ENCODE data around the gene RAI14.

RAI14 gene

DNA sequence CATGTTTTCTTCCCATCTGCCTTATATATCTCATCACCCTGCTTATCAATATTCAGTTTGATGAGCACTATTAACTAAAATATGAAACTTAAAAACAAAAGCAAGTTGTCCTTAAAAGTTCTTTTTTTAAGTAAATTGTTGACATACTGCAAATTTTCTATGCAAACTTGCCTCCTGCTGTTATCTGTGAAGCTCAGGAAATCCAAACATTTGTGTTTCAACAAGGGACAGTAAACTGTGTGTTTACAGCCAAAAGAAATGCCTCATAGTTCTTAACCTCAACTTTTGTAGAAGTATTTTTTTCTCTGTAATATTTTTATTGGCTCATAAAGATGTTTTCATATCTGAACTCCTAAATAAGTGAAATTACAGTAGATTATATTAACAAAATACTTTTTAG is 175.2 kb downstream of the RAI14 start:
- intact Hi-C loops (cut with DNase I) = no loop called here
- no peak for DNase-seq

DNA sequence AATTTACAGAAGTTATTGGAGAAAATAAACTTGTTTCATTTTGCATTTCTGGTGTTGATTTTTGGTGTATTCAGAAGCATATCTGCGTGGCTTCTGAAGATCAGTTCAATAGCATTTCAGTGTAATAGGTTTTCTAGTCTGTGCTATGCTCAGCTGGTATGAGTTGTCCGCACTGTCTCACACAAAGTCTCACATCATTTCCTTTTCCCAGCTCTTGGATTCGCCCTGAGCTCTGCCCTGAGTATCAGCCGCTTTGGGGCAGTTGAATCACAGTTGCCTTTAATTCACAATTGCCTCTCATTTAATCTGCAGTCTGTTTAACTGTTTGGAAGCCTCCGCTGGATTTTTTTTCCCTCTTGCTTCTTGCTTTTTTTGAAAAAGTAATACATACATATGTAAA is 176.4 kb downstream of the RAI14 start:
- no peak for DNase-seq
- intact Hi-C loops (cut with DNase I) = no loop called here

DNA sequence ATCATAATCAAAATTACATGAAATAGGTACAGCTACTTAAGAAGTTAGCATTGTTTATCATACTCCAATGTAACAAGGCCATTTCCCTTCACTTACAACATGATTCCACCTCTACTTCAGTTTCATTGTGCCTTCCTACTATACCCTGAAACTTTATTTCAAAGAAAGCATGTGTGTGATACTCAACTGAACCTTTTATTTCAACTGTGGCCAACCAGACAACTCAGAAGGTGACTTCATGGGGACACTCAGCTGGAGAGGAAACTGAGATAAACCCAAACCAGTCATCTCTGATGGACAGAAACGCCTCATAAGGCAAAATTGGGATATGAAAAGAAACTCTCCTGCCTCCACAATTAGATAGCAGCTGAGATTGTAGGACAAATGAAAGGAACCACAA is 177.0 kb downstream of the RAI14 start:
- DNase-seq = no peak
- intact Hi-C loops (cut with DNase I) = no loop called here

DNA sequence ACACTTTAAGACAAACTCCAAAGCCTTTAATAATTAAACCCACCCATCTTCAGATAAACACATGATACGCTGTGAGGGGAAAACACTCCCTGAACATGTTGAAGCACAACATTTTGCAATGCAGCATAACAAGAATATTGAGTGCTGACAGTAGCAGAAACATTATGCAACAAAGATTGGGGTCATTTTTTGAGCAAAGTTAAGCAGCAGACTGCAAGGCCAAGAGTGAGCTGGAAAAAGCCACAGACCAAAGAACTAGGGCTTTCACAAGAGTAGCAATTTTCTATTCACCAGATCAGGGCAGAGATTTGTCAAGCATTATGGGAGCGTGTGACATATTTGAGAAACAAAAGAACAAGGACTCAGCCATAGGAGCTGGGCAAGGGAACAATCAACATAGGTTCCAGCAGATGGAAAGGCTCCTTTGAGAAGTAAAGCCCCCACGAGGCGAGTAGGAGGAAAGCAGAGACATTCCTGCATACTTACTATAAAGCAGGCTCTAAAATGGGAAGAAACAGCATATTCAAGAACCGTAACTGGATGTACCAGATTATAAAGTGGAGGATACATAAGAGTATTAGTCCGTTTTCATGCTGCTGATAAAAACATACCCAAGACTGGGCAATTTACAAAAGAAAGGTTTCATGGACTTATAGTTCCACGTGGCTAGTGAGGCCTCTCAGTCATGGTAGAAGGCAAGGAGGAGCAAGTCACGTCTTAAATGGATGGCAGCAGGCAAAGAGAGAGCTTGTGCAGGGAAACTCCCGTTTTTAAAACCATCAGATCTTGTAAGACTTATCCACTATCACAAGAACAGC is 178.1 kb downstream of the RAI14 start:
- intact Hi-C loops (cut with DNase I) = no loop called here
- no peak for DNase-seq

DNA sequence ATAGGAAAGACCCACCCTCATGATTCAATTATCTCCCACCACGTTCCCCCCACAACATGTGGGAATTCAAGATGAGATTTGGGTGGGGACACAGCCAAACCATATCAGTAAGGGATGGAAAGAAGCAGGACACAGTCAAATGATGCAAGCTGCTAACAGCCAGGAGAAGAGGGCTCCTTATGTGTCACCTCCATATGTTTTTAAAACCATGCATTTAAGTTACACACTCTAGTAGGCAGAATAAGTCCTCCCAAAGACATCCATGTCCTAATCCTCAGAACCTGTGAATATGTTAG is 178.6 kb downstream of the RAI14 start:
- intact Hi-C loops (cut with DNase I) = no loop called here
- no peak for DNase-seq

DNA sequence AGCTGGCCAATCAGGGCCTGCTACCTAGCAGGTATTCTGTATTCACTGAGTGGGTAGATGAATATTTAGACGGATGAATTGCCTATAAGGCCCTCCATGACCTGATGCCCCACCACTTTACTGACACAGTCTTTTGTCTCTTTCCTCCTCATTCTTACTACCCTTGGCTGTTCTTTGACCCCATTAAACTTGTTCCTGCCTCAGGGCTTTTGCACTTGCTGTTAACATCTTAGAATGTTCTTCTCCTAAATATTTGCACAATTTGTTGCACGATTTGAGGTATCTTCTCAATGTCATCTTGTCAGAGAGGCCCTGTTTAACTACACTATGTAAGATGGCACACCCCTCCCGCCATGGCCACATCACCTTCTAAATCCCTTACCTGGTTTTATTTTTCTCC is 179.5 kb downstream of the RAI14 start:
- intact Hi-C loops (cut with DNase I) = no loop called here
- no peak for DNase-seq

DNA sequence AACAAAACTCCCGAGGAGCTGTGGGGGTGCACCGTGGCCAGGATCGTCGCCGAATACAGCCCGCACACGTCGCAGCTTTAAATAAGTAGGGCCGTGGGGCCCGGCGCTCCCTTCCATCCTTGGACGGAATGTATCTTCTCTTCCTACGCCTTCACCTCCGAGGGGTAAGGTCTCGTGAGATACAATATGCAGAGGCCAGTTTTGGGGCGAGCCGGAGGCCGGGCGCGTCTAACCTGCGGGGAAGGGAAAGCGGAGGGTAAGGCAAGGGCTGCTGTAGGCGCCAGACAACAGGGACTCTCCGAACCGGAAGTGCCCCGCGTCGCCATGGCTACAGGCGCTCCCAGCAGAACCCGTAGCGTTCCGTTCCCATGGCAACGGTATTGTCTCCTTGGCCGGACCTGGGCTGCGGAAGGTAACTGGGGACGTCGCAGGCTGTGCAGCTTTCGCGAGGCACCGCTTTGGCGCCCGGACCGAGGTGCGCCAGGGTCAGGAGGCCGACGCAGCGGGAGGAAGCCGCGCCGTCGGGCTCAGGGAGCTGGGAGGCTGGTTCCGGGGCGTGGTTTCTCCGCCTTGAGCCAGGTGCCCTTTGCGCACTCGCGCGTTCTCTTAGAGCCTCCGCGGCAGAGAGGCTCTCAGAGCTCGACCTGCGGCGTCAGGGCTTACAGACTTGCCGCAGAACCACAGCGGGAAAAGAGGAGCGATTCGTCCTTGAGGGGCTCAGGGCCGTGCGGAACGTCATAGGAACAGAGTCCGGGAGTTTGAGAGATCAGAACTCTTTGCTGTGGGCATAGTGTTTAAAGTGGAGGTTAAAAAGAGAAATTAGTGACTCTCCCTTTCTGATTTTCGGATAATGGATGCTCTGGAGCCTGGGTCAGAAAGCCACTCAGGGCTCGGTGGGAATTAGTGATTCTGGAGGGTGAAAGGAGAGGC is 182.9 kb downstream of the RAI14 start, which contains the start of gene TTC23L:
TTC23L (plus strand) TSS at position 380 of the 930 bp plus-strand sequence. CDS start 1,508 bp downstream, outside the sequence.
- intact Hi-C loops (cut with DNase I) = no loop called here
- DNase-seq = peak; percentile 80 to 95 (median 90)

DNA sequence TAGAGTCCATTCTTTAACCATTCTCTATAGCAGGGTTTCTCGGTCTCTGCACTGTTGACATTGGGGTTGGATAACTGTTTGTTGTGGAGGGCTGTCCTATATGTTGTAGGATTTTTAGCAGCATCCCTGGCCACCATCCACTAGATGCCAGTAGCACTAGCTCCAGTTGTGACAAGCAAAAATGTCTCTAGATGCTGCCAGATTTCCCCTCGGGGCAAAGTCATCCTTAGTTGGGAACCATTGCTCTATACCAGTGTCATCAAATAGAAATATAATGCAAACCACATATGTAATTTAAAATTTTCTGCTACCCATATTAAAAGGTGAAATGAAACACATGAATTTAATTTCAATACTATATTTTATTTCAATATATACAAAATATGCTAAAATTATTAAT is 185.7 kb downstream of the RAI14 start:
- no peak for DNase-seq
- intact Hi-C loops (cut with DNase I) = no loop called here

DNA sequence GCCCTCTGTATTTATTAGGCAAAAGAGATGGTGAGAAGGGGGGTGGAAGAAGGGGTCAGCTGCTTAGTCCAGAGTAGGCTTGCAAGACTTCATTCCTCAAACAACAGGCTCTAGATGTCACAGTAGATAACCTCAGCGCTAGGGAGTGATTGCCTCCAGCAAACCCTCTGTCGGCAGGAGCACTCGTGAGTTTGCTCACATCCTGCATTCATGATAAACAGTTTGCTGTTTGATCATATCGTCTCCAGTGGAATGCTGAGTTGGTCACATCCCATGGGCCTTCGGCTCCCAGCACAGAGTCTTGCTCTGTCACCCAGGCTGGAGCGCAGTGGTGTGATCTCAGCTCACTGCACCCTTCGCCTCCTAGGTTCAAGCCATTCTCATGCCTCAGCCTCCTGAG is 186.4 kb downstream of the RAI14 start:
- no peak for DNase-seq

DNA sequence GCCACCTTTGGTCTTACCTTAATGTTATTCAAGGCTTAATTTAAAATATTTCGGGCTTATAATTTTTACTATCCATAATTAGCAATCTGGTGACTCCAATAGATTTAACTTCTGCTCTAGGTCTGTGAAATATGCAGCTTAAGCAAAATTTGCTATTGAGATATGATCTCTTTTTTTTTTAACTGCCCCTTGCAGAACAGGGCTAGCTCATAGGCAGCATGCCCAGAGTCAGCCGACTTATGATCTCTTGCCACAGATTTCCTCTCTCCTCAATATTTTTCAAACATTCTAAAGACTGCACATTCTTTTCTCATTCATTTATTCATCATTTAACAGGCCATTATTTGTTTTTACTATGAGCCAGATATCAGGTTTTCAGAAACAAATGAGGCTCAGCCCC is 187.4 kb downstream of the RAI14 start:
- DNase-seq = no peak
- intact Hi-C loops (cut with DNase I) = no loop called here

More for the DNA sequence above, 186.4 kb downstream of the RAI14 start:
- intact Hi-C loops (cut with DNase I) = no loop called here

DNA sequence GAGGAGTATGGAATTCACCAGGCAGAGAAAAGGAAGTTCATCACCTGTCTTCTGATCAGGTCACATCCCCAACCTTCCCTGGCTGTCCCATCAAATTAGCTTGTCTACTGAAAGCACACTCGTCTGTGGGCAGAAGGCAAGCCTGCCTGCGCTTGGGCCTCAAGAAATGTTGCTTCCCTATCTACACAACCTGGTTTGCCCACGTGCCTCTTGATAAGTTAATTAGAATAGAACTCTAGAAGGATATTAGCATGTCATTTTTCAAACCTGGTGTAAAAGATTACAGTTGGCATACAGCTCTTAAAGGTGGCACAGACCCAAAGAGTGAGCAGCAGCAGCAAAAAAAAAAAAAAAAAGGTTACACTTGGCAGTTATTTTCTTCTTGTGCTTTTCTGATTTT is 188.0 kb downstream of the RAI14 start:
- intact Hi-C loops (cut with DNase I) = no loop called here
- no peak for DNase-seq

DNA sequence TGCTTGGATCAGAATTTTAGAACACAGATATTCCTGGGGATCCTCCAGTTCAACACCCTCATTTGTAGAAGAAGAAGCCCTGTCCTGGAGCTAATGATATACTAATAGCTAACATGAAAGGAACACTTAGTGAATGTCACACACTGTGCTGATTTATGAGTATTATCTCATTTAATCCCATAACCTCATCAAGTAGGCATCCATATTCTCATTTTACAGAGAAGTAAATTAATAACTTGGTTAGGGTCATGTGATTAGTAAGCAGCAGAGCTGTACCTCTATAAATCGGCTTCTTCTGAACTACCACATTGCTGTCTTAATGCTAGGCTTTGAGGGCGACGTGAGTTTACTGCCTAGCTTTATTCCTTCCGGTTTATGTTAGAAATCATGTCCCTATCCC is 188.9 kb downstream of the RAI14 start:
- intact Hi-C loops (cut with DNase I) = no loop called here
- DNase-seq = no peak

DNA sequence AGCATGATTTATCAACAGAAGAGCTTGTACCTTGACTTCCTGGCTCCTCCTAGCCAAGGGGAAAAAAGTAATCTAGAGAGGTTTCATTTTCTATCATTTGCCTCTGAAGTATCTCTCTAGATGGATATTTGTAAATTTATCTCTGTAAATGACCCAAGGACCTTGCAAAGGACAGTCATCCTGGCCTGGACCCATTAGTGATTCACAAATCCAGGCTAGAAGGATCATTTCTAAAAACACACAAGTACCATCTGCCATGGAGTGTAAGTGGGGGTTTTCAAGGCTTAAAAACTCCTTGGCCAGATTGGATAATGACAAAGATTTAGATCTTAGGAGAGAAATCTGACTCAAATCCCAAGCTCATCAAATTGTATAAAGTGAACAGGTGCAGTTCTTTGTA is 190.9 kb downstream of the RAI14 start:
- intact Hi-C loops (cut with DNase I) = no loop called here
- no peak for DNase-seq

DNA sequence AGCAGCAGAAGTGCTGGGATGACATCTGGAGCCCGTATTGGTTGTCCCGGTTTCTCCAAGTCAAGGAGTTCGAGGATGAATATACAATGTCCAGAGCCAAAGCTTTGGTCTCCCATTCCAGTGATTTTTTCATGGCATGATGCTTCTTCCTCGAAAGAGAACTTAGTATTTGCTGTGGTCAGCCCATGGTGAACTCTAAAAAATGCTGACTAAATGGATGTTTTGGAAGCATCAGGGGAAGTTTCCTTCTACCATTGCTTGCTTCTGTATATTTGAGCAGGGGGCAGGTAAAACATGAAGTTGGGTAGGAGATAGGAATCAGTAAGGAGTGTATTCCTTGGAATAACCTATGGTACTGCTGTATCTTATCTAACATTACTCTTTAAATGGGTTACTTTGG is 191.4 kb downstream of the RAI14 start:
- intact Hi-C loops (cut with DNase I) = no loop called here

DNA sequence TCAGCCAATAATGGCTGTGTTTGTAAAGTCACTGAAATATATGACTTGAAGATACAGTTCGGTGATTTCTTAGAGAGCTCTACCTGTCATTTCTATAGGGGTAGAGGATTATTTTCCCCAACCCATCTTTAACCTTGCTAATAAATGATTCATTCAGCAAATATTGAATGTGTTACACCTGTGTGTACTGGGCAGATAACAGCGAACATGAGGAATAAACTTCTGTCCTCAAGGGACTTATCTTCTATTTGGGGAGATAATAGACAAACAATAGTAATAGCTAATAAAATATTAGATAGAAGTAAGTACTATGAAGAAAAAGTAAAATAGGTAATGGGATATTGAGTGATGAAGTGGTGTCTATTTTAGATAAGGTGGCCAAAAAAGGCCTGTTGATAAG is 192.1 kb downstream of the RAI14 start:
- no peak for DNase-seq
- intact Hi-C loops (cut with DNase I) = no loop called here

More for the DNA sequence above, 191.4 kb downstream of the RAI14 start:
- DNase-seq = no peak

DNA sequence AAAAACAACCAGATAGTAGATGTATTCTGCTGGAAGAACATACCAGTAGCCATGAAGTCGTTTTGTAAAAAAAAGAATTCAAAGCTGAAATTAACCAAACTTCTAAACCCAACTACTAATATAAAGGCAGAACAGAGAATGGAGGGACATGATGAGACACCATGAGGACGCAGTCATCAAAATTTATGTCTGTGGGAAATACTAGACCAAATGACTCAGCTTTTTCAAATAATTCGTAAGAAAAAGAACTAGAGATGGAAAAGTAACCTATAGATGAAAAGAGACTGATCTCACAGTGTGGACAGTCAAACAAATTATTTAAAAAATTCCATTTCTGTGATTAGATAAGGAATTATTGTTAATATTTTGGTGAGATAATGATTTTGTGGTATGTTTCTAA is 193.1 kb downstream of the RAI14 start:
- intact Hi-C loops (cut with DNase I) = no loop called here
- no peak for DNase-seq

DNA sequence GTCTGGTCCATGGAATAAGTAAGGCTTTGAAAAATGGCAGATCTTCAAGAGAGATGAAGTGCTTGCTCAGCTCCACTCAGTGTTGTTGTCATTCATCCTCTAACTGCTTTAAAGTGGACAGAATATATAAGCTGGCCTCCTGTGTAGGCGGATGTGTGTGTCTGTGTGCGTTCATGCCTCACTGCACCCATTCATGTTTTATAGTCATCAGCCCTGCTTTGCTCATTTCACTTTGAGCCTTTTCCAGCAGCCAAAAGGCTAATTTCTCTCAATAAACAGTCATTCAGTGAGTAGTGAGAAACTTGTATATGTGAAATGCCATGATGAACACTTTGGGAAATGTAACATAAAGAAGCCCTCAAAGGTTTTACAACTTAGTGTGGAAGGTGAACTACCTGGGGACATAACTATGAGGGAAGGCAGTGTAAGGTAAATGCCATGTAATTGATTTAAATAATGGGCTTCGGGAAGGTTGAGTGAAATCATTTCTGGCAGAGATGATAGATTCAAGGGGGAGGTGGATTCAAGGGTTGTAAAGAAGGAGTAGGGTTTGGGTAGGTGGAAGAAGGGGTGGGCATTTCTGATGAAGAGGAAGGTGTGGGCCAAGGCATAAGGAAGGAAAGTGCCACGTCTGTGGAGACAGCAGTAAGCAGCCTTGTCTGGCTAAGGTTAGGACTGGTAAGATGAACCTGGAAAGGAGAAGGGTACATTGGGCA is 198.5 kb downstream of the RAI14 start:
- intact Hi-C loops (cut with DNase I) = no loop called here
- no peak for DNase-seq

DNA sequence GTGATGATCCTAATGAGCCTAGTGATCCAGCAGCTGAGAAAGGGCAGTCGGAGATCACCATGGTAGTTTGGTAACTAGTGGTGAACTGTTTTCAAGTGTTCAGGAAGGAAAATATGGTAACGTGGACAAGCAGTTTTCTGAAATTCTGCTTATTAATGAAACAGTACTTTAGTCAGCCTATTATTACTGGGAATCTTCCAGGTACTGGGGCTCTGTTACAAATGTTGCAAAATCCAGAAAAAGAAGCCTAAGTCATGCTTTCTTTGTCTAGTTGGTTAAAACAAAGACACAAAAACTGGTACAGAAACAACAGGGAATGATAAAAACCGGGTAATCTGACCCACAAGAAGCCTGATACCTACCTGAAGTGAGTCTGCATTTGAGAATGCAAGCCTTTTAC is 201.0 kb downstream of the RAI14 start:
- intact Hi-C loops (cut with DNase I) = no loop called here
- DNase-seq = no peak

DNA sequence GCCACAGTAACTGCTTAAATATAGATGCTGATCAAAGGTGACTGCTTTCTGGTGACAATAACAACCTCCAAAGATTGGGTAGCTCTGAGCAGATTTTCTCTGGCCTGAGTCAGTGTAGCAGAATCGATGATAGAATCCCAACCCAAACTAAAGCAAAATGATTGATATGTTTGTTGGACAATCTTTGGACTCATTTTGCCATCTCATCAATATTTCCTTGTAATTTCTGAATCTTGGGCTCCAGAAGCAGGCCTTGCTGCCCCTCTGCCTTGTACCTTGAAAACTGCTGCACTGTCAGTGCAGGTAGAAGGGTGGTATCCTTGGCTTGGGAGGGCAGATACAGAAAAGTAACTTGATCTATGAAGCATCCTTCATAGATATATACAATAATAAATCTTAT is 201.8 kb downstream of the RAI14 start:
- intact Hi-C loops (cut with DNase I) = no loop called here
- DNase-seq = no peak

DNA sequence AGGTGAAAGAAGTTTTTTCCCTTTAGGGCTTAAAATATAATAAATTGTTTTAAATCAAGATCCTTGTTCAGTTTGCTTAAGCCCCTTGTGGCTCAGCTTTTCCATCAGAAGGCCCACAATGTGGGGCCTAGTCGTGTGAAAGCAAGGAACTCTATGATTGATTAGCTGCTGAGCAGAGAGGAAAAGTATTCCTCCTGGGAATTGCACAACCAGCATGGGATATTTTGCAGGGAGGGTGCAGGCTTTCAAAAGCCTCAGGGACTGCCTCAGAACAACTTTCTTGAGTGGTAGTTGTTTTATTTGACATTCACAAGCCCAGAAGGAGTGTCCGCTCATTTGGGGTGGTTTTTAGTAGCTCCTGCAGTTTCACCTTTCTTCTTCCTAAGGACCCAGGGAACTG is 202.7 kb downstream of the RAI14 start:
- intact Hi-C loops (cut with DNase I) = no loop called here
- DNase-seq = no peak
